ENCODE measurements around the gene WASF3. TPM values are rescaled to one million over a fixed set of nuclear protein-coding genes. Genes with fewer than 3 reads are reported as not detected.

The WASF3 gene
- total and polyA plus RNA-seq, 4 donors = 0.82 to 4.9 (median 2.3) TPM

- H3K36me3 ChIP-seq (ENCODE audit: control insufficient read depth in 4 of 4, insufficient read depth in 3 of 4, low read depth in 1 of 4, low read length in 3 of 4) = no peaks in the 10 kb centered on the region
- DNase-seq (ENCODE audit: low spot score) = no peak
- H3K27me3 ChIP-seq (ENCODE audit: control insufficient read depth in 4 of 4, insufficient read depth in 4 of 4, low read length in 3 of 4) = no peaks in the 10 kb centered on the region
- H3K9me3 ChIP-seq (ENCODE audit: control insufficient read depth in 4 of 4, low read length in 3 of 4) = no peaks in the 10 kb centered on the region
- H3K27ac ChIP-seq (ENCODE audit: low read depth in 1 of 2, low read length in 2 of 2) = no peak overlapping the region
- H3K4me3 ChIP-seq (ENCODE audit: low read depth in 1 of 3, low read length in 3 of 3) = no peak overlapping the region
- H3K9ac ChIP-seq (ENCODE audit: low read depth in 1 of 2, low read length in 2 of 2) = no peak overlapping the region
- TF ChIP-seq MAX (IDR thresholded peaks at IDR 0.05) (no peak), EGR1 (IDR thresholded peaks at IDR 0.05; ENCODE audit: low read depth in 2 of 2) (no peak), RAD21 (IDR thresholded peaks at IDR 0.05) (peak in 1 of 2 donors; percentile 34), FOXA2 (IDR thresholded peaks at IDR 0.05) (no peak), ZBTB33 (IDR thresholded peaks at IDR 0.05) (no peak), RXRA (IDR thresholded peaks at IDR 0.05) (no peak), GABPA (IDR thresholded peaks at IDR 0.05 in 1 of 2, conservative IDR thresholded peaks at IDR 0.05 in 1 of 2) (no peak), FOXA1 (IDR thresholded peaks at IDR 0.05) (no peak), CTCF (IDR thresholded peaks at IDR 0.05; ENCODE audit: low read depth, low read length, missing input control) (peak; percentile 18), YY1 (IDR thresholded peaks at IDR 0.05) (no peak), REST (IDR thresholded peaks at IDR 0.05) (no peak), HNF4G (IDR thresholded peaks at IDR 0.05) (no peak), ATF3 (IDR thresholded peaks at IDR 0.05) (no peak), HNF4A (conservative IDR thresholded peaks at IDR 0.05) (peak in 1 of 2 donors; percentile 15), NR2F2 (IDR thresholded peaks at IDR 0.05) (no peak), TAF1 (conservative IDR thresholded peaks at IDR 0.05) (no peak), JUND (IDR thresholded peaks at IDR 0.05) (no peak), SP1 (IDR thresholded peaks at IDR 0.05) (no peak)
- 65% methylated on average over 2 of the region's 2 CpGs for WGBS
- peaks cover 1 to 36% (median 26%) of the 10 kb centered on the region in 4 donors for H3K4me1 ChIP-seq (ENCODE audit: control insufficient read depth in 4 of 4, insufficient read depth in 4 of 4, low read length in 3 of 4)
Observed at GRCh38 chr13:26605845-26606244, 48.4 kb downstream of the WASF3 start.
